GM19397 (cell line): ENCODE results near the gene MYH10.
"Not testable (repeated sequence)": the region's sequence is repeated elsewhere in the genome, so short reads cannot be mapped to it uniquely, and the experiment has no call there.

ENCODE experiments used
- ATAC-seq: cut with Tn5 transposase; IDR thresholded peaks from one replicate; pipeline ENCODE4 v1.9.1; 2021; ENCODE audit warnings: mild to moderate bottlenecking, moderate library complexity; ENCODE audit not compliant: unreplicated experiment

The MYH10 gene

GRCh38 chr17:8558144-8558543 is 72.4 kb downstream of the MYH10 start:
- ATAC-seq, result no peak

GRCh38 chr17:8557176-8557806 is 73.2 kb downstream of the MYH10 start:
- no peak for ATAC-seq

- no peak for ATAC-seq
These were observed 74.5 kb downstream of the MYH10 start for GRCh38 chr17:8556074-8556473.

- no peak for ATAC-seq
These were observed 75.5 kb downstream of the MYH10 start for GRCh38 chr17:8555062-8555461.

- ATAC-seq, result no peak
These were observed 77.8 kb downstream of the MYH10 start for GRCh38 chr17:8552577-8553320.

GRCh38 chr17:8542599-8543502 is 87.7 kb downstream of the MYH10 start:
- no peak for ATAC-seq

- not testable (repeated sequence) for ATAC-seq
These were observed 90.5 kb downstream of the MYH10 start for GRCh38 chr17:8539976-8540375.

- ATAC-seq, result no peak
These were observed 92.8 kb downstream of the MYH10 start for GRCh38 chr17:8537734-8538133.

- ATAC-seq, result no peak
These were observed 95.9 kb downstream of the MYH10 start for GRCh38 chr17:8534498-8535188.

- ATAC-seq, result no peak
These were observed 98.5 kb downstream of the MYH10 start for GRCh38 chr17:8532021-8532420.

- no peak for ATAC-seq
These were observed 107.9 kb downstream of the MYH10 start for GRCh38 chr17:8522577-8522976.

- no peak for ATAC-seq
These were observed 109.5 kb downstream of the MYH10 start for GRCh38 chr17:8520981-8521380.

- ATAC-seq, result no peak
These were observed 111.7 kb downstream of the MYH10 start for GRCh38 chr17:8518850-8519249.

- no peak for ATAC-seq
These were observed 112.2 kb downstream of the MYH10 start for GRCh38 chr17:8518326-8518725.

GRCh38 chr17:8514801-8515200 is 115.7 kb downstream of the MYH10 start:
- no peak for ATAC-seq

GRCh38 chr17:8506145-8506544 is 124.4 kb downstream of the MYH10 start:
- no peak for ATAC-seq

- no peak for ATAC-seq
These were observed 125.9 kb downstream of the MYH10 start for GRCh38 chr17:8504460-8505207.

- ATAC-seq, result no peak
These were observed 126.7 kb downstream of the MYH10 start for GRCh38 chr17:8503807-8504206.

- no peak for ATAC-seq
These were observed 127.2 kb downstream of the MYH10 start for GRCh38 chr17:8503368-8503767.

- no peak for ATAC-seq
These were observed 128.4 kb downstream of the MYH10 start for GRCh38 chr17:8502126-8502525.
